Testis (tissue), 2 donors: ENCODE results near the gene GALNT8.

Source experiments
- POLR2A ChIP-seq: fragments of 450-650 bp; IDR thresholded peaks from one replicate; pipeline ENCODE4 v1.6.1; 2017; ENCODE audit warnings: antibody characterized with exemption, mild to moderate bottlenecking, moderate library complexity
- TF ChIP-seq, protein P1 (sequence below), 3 experiments: fragments of 450-650 bp in 2 of 3; fragments of 200-600 bp in 1 of 3; sonication (generic) in 1 of 3; IDR thresholded peaks; one replicate each; pipeline ENCODE4 v1.5.1; 2016 to 2019; ENCODE audit warnings: antibody characterized with exemption in 3 of 3, mild to moderate bottlenecking in 2 of 3, moderate library complexity in 1 of 3

DNA sequence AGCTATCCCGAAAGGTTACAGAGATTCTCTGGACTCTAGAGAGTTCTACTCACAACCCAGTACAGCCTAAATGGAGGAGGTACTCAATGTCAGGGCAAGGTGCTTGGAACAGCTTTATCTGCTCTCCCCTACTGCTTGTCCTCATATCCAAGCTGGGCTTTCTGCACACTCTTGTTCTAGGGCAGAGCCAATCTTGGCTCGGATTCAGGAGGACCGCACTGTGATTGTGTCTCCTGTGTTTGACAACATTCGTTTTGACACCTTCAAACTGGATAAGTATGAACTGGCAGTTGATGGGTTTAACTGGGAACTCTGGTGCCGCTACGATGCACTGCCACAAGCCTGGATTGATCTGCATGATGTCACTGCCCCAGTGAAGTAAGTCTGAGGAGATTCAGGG, 25.0 kb downstream of the GALNT8 start:
- no peak for TF ChIP-seq POLR2A
- TF ChIP-seq, protein P1, sequence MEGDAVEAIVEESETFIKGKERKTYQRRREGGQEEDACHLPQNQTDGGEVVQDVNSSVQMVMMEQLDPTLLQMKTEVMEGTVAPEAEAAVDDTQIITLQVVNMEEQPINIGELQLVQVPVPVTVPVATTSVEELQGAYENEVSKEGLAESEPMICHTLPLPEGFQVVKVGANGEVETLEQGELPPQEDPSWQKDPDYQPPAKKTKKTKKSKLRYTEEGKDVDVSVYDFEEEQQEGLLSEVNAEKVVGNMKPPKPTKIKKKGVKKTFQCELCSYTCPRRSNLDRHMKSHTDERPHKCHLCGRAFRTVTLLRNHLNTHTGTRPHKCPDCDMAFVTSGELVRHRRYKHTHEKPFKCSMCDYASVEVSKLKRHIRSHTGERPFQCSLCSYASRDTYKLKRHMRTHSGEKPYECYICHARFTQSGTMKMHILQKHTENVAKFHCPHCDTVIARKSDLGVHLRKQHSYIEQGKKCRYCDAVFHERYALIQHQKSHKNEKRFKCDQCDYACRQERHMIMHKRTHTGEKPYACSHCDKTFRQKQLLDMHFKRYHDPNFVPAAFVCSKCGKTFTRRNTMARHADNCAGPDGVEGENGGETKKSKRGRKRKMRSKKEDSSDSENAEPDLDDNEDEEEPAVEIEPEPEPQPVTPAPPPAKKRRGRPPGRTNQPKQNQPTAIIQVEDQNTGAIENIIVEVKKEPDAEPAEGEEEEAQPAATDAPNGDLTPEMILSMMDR (IDR thresholded peaks at IDR 0.05), result no peak
